A549 (cell line): Measurements from ENCODE around the gene SLC9A6. TPM values are rescaled to one million over a fixed set of nuclear protein-coding genes. Genes with fewer than 3 reads are reported as not detected.

Experiments
- ATAC-seq, 2 experiments: fragments of 200-7000 bp in 1 of 2; fragments of >200 bp in 1 of 2; cut with Nextera tagmentation in 1 of 2; cut with Tn5 transposase in 1 of 2; 3 replicates each; pipeline versions ENCODE4 v1.8.0 to v1.9.1; 2018 to 2020; ENCODE audit warnings: mild to moderate bottlenecking in 1 of 2, moderate library complexity in 1 of 2
- CTCF ChIA-PET: fragments of 300-600 bp; sonication (Branson Sonifier 250); formaldehyde crosslinking; extraction: SDS; loops from one replicate; lab custom pipeline; 2021; ENCODE audit warnings: antibody characterized with exemption, inconsistent platforms; lab: Yijun Ruan, JAX
- POLR2A ChIA-PET: fragments of 350-600 bp; formaldehyde crosslinking; extraction: SDS; loops from one replicate; lab custom pipeline; 2021; ENCODE audit warnings: antibody characterized with exemption, inconsistent platforms; lab: Yijun Ruan, JAX
- DNase-seq, 2 experiments: peaks; one replicate each; pipeline versions ENCODE4 v3.0.0 to v3.0.0-alpha.2; 2011 to 2016; ENCODE audit warnings: low read depth in 1 of 2, low spot score in 1 of 2
- FAIRE-seq: peaks from 2 replicates; lab custom pipeline; 2011; peaks lifted over from hg19 to GRCh38; lab: Jason Lieb, UNC
- H3K27ac ChIP-seq, 2 experiments: fragments of >200 bp; sonication (Bioruptor Twin); formaldehyde crosslinking; 3 replicates each; pipeline ENCODE4 v1.5.1; 2016 to 2017
- H3K4me1 ChIP-seq: fragments of >200 bp; sonication (Bioruptor Twin); formaldehyde crosslinking; 3 replicates; pipeline ENCODE4 v1.6.1; 2016
- H3K4me2 ChIP-seq: fragments of >200 bp; sonication (Bioruptor Twin); formaldehyde crosslinking; 3 replicates; pipeline ENCODE4 v1.6.1; 2016
- H3K4me3 ChIP-seq: fragments of >200 bp; sonication (Bioruptor Twin); formaldehyde crosslinking; 3 replicates; pipeline ENCODE4 v1.5.1; 2016
- H3K9me3 ChIP-seq: fragments of >200 bp; sonication (Bioruptor Twin); formaldehyde crosslinking; 3 replicates; pipeline ENCODE4 v1.6.1; 2016
- CBX8 ChIP-seq: fragments of 200-600 bp; sonication (generic); IDR thresholded peaks from 2 replicates; pipeline ENCODE4 v1.6.1; 2016
- CHD2 ChIP-seq: fragments of 150-350 bp; IDR thresholded peaks from 2 replicates; pipeline ENCODE4 v1.6.1; 2014; ENCODE audit warnings: low read length; ENCODE audit not compliant: partially characterized antibody
- EHF ChIP-seq: fragments of 250-450 bp; sonication (Bioruptor Pico); IDR thresholded peaks from 2 replicates; pipeline ENCODE4 v1.5.0; 2020; ENCODE audit warnings: mild to moderate bottlenecking
- EHMT2 ChIP-seq: fragments of 200-600 bp; sonication (generic); IDR thresholded peaks from 2 replicates; pipeline ENCODE4 v1.6.1; 2016; ENCODE audit warnings: antibody characterized with exemption, low read depth, mild to moderate bottlenecking, moderate library complexity
- EP300 ChIP-seq, 2 experiments: fragments of >200 bp; sonication (Bioruptor Twin); formaldehyde crosslinking; IDR thresholded peaks; 2 replicates in 1 of 2; 3 replicates in 1 of 2; pipeline ENCODE4 v1.6.1; 2016 to 2017
- ESRRA ChIP-seq: fragments of 150-350 bp; IDR thresholded peaks from 2 replicates; pipeline ENCODE4 v1.6.1; 2014; ENCODE audit warnings: mild to moderate bottlenecking, low read length, borderline replicate concordance
- FOSB ChIP-seq: fragments of 250-450 bp; sonication (Bioruptor Pico); IDR thresholded peaks from 2 replicates; pipeline ENCODE4 v1.5.0; 2020; ENCODE audit warnings: mild to moderate bottlenecking, moderate library complexity
- HDAC2 ChIP-seq: fragments of 200-600 bp; sonication (generic); IDR thresholded peaks from 2 replicates; pipeline ENCODE4 v1.6.1; 2016
- HOXB13 ChIP-seq: fragments of 250-450 bp; sonication (Bioruptor Pico); IDR thresholded peaks from 2 replicates; pipeline ENCODE4 v1.5.0; 2020; ENCODE audit warnings: low read depth, mild to moderate bottlenecking, moderate library complexity
- HOXB5 ChIP-seq: fragments of 250-450 bp; sonication (Bioruptor Pico); IDR thresholded peaks from 2 replicates; pipeline ENCODE4 v1.5.0; 2020; ENCODE audit warnings: mild to moderate bottlenecking, moderate library complexity
- JUN ChIP-seq, 2 experiments: fragments of >200 bp; sonication (Bioruptor Twin); formaldehyde crosslinking; IDR thresholded peaks; 2 replicates in 1 of 2; 3 replicates in 1 of 2; pipeline ENCODE4 v1.6.1; 2016 to 2017
- KDM1A ChIP-seq: fragments of 200-600 bp; sonication (generic); IDR thresholded peaks from 2 replicates; pipeline ENCODE4 v1.6.1; 2016; ENCODE audit warnings: low read depth, mild to moderate bottlenecking
- KDM5A ChIP-seq: fragments of 200-600 bp; sonication (generic); IDR thresholded peaks from 2 replicates; pipeline ENCODE4 v1.6.1; 2016; ENCODE audit warnings: antibody characterized with exemption, mild to moderate bottlenecking
- MAFK ChIP-seq: fragments of 450-650 bp; IDR thresholded peaks from 2 replicates; pipeline ENCODE4 v1.6.1; 2014; ENCODE audit not compliant: partially characterized antibody
- MAZ ChIP-seq: fragments of 150-350 bp; IDR thresholded peaks from 2 replicates; pipeline ENCODE4 v1.6.1; 2014; ENCODE audit warnings: antibody characterized with exemption, low read depth, low read length, borderline replicate concordance
- PHF8 ChIP-seq: fragments of 200-600 bp; sonication (generic); IDR thresholded peaks from 2 replicates; pipeline ENCODE4 v1.6.1; 2016; ENCODE audit warnings: low read depth, mild to moderate bottlenecking, antibody characterized with exemption, moderate library complexity, borderline replicate concordance
- POLR2AphosphoS2 ChIP-seq: conservative IDR thresholded peaks from 2 replicates; pipeline ENCODE4 v1.6.1; 2012; ENCODE audit warnings: low read length, improper control_type of control experiment, inconsistent platforms
- RFX5 ChIP-seq: fragments of 450-650 bp; IDR thresholded peaks from 2 replicates; pipeline ENCODE4 v1.7.1; 2014; ENCODE audit warnings: antibody characterized with exemption, mild to moderate bottlenecking, moderate library complexity
- TFCP2L1 ChIP-seq: fragments of 250-450 bp; sonication (Bioruptor Pico); IDR thresholded peaks from 2 replicates; pipeline ENCODE4 v1.5.0; 2021; ENCODE audit warnings: mild to moderate bottlenecking
- TP53 ChIP-seq: fragments of 250-450 bp; sonication (Bioruptor Pico); IDR thresholded peaks from 2 replicates; pipeline ENCODE4 v1.5.0; 2021; ENCODE audit warnings: mild to moderate bottlenecking, moderate library complexity
- ZSCAN20 ChIP-seq: fragments of 250-450 bp; sonication (Bioruptor Pico); IDR thresholded peaks from 2 replicates; pipeline ENCODE4 v1.8.0; 2022; ENCODE audit warnings: mild to moderate bottlenecking, moderate library complexity
- WGBS: methylation state at CpG from one replicate; pipeline ENCODE4 v1.1.6; 2017; ENCODE audit errors: missing lambda C conversion rate; 5-methylcytosine and 5-hydroxymethylcytosine counted together
- polyA plus RNA-seq, 4 experiments: library from polyadenylated mRNA; depleted of rRNA in 3 of 4; stranded (reverse); fragments of >200 nt; fragmentation: RNase III in 1 of 4; extraction: RNeasy Plus Mini Kit Qiagen cat#74134 plus additional on column Dnase treatment in 1 of 4; gene quantifications; 2 replicates in 3 of 4; 3 replicates in 1 of 4; pipeline ENCODE4 v1.2.3, GENCODE V29; 2011 to 2017
- TF ChIP-seq, protein P1 (sequence below): fragments of >200 bp; sonication (Bioruptor Twin); formaldehyde crosslinking; IDR thresholded peaks from 3 replicates; pipeline ENCODE4 v1.6.1; 2016
- TF ChIP-seq, protein P2 (sequence below): fragments of 200-600 bp; sonication (generic); IDR thresholded peaks from 2 replicates; pipeline ENCODE4 v1.6.1; 2016; ENCODE audit warnings: antibody characterized with exemption, mild to moderate bottlenecking, moderate library complexity

SLC9A6 gene
- polyA plus RNA-seq, 2 of the 4 experiments (the other 2 are of a cell fraction): 12.2 to 15.6 TPM

DNA sequence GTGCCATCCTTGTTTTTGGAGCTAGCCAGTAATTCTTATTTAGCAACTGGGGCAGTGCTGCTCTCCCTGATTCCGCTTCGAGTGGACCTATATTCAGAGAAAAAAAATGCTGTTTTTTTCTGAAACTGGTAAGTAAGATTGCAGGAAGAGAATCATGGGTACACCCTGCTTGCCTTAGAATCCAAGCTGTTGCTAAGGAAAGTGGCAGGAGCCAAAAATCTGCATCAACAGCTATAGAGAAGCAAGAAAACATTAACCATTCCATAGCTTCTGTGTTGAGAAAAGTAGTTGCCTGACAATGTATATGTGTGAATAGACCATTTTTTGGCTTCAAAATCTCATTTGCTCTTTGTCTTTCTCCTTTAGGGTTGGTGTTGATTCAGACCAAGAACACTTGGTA is 44.5 kb downstream of the SLC9A6 start:
- CTCF ChIA-PET: interaction anchor here (0.6 to 10.0 kb wide), 10 partner anchors 9 to 239 kb away, joined by 3 to 124 read pairs (median 35); no protein-coding TSS in a partner anchor
- H3K27ac ChIP-seq: no peak overlapping the region

DNA sequence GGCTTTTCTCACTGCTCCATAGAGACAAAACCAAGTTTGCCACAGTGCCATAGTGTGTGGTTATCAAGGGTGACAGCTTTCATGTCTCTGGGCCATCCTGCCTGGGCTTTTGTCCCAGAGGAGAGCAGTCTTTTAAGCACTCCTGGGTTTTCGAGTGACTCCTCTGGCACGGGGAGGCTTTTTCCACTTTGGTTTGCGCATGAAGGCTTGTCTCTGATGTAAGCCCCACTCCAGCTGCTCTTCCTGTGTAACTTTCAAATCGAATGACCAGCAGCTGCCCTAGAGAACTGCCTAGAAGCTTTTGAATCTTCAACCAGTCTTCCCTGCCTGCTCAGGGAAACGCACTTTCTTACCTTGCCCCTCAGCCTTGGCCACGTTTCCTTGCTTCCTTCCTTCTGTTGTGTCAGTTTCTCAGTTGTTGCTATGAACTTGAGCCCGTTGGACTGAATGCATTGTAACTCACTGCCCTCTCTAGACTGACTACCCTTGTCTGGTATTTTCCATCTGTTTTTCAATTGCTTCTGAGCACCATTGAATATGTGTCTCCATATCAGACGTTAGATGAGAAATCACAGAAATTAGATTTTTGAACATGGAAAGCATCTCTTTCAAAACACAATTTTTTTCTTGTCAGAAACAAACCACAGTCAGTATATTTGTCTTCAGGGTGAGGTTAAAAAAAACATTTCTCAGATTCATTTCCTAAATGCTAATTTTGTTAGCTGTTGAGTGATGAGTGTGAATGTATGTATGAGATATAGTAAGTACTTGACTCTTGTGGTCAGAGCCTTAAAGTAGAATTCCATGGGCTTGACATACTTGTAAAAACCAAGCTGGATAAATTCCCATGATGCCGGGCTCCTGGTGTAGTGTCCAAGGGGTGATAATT is 45.3 kb downstream of the SLC9A6 start:
- Histone ChIP-seq H3K4me2 (no peak overlapping the region), H3K9me3 (no peaks in the 10 kb centered on the region), H3K27ac (no peak overlapping the region), H3K4me3 (no peak overlapping the region), H3K4me1 (no peaks in the 10 kb centered on the region)
- FAIRE-seq: no peak
- ChIA-PET POLR2A (no interaction called here), CTCF (interaction anchor here (2.1 to 10.0 kb wide), 7 partner anchors 8 to 238 kb away, joined by 6 to 124 read pairs (median 38); no protein-coding TSS in a partner anchor)
- ATAC-seq: no peak
- WGBS: 87% methylated on average over 9 of the region's 9 CpGs
- no peak for DNase-seq
- TF ChIP-seq ESRRA (no peak), CHD2 (no peak), EP300 (IDR thresholded peaks at IDR 0.05) (no peak), PHF8 (no peak), KDM5A (no peak)

More for the DNA sequence above, 44.5 kb downstream of the SLC9A6 start:
- TF ChIP-seq ZSCAN20: no peak
- TF ChIP-seq EHF: no peak
- TF ChIP-seq, protein P1, sequence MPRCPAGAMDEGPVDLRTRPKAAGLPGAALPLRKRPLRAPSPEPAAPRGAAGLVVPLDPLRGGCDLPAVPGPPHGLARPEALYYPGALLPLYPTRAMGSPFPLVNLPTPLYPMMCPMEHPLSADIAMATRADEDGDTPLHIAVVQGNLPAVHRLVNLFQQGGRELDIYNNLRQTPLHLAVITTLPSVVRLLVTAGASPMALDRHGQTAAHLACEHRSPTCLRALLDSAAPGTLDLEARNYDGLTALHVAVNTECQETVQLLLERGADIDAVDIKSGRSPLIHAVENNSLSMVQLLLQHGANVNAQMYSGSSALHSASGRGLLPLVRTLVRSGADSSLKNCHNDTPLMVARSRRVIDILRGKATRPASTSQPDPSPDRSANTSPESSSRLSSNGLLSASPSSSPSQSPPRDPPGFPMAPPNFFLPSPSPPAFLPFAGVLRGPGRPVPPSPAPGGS: no peak
- no peak for TF ChIP-seq TFCP2L1 (CRISPR knock-in tag)
- TF ChIP-seq HOXB5 (CRISPR knock-in tag): no peak
- TF ChIP-seq HDAC2: no peak
- TF ChIP-seq TP53 (CRISPR knock-in tag): no peak
- TF ChIP-seq HOXB13 (CRISPR knock-in tag): no peak
- TF ChIP-seq, protein P2, sequence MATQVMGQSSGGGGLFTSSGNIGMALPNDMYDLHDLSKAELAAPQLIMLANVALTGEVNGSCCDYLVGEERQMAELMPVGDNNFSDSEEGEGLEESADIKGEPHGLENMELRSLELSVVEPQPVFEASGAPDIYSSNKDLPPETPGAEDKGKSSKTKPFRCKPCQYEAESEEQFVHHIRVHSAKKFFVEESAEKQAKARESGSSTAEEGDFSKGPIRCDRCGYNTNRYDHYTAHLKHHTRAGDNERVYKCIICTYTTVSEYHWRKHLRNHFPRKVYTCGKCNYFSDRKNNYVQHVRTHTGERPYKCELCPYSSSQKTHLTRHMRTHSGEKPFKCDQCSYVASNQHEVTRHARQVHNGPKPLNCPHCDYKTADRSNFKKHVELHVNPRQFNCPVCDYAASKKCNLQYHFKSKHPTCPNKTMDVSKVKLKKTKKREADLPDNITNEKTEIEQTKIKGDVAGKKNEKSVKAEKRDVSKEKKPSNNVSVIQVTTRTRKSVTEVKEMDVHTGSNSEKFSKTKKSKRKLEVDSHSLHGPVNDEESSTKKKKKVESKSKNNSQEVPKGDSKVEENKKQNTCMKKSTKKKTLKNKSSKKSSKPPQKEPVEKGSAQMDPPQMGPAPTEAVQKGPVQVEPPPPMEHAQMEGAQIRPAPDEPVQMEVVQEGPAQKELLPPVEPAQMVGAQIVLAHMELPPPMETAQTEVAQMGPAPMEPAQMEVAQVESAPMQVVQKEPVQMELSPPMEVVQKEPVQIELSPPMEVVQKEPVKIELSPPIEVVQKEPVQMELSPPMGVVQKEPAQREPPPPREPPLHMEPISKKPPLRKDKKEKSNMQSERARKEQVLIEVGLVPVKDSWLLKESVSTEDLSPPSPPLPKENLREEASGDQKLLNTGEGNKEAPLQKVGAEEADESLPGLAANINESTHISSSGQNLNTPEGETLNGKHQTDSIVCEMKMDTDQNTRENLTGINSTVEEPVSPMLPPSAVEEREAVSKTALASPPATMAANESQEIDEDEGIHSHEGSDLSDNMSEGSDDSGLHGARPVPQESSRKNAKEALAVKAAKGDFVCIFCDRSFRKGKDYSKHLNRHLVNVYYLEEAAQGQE: no peak
- TF ChIP-seq POLR2AphosphoS2: no peak
- no peak for TF ChIP-seq JUN (IDR thresholded peaks at IDR 0.05)
- no peak for TF ChIP-seq CBX8
- TF ChIP-seq MAFK: no peak
- TF ChIP-seq, all 56 proteins: peak for 0
- WGBS: 100% methylated on average over 2 of the region's 2 CpGs
- Histone ChIP-seq H3K4me3 (no peak overlapping the region), H3K9me3 (no peaks in the 10 kb centered on the region), H3K4me2 (no peak overlapping the region), H3K4me1 (no peaks in the 10 kb centered on the region)
- FAIRE-seq (peak; percentile 72), ATAC-seq (no peak), DNase-seq (no peak)
- POLR2A ChIA-PET: no interaction called here

DNA sequence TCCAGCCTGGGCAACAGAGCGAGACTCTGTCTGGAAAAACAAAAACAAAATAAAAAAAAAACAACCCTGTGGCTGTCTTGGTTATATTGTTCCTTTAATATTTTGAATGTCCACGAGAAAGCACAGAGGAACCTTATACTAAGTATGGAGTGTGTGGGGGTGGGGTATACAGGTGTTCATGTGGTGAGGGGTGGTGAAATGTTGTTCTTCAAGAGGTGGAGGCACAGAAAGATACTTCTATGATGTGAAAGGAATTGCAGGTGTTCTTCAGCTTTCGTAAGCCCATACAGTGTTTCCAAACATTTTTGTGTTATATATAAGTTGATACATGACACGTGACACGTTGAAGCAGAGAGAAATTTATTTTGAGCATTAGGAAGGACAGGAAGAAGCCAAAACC is 46.4 kb downstream of the SLC9A6 start:
- POLR2A ChIA-PET: no interaction called here
- no peak overlapping the region for H3K4me2 ChIP-seq
- WGBS: 91% methylated on average over 5 of the region's 5 CpGs
- TF ChIP-seq FOSB (CRISPR knock-in tag) (no peak), EHMT2 (no peak), CBX8 (no peak), ESRRA (no peak), MAZ (no peak), KDM1A (no peak), HOXB5 (CRISPR knock-in tag) (no peak), RFX5 (no peak)
- TF ChIP-seq, protein P2: no peak
- TF ChIP-seq, protein P1: no peak

More for the DNA sequence above, 46.4 kb downstream of the SLC9A6 start:
- CTCF ChIA-PET: interaction anchor here (2.1 to 10.0 kb wide), 3 partner anchors 131 to 236 kb away, joined by 6 to 124 read pairs (median 82); no protein-coding TSS in a partner anchor
- Histone ChIP-seq H3K27ac (no peak overlapping the region), H3K4me3 (no peak overlapping the region), H3K9me3 (no peaks in the 10 kb centered on the region), H3K4me1 (no peaks in the 10 kb centered on the region)
- FAIRE-seq: no peak
- DNase-seq: no peak
- no peak for ATAC-seq
